Urinary bladder (tissue), 4 donors: ENCODE data around the gene ANKK1. TPM values are rescaled to one million over a fixed set of nuclear protein-coding genes. Genes with fewer than 3 reads are reported as not detected.

Experiments used
- DNase-seq: peaks from one replicate; pipeline ENCODE4 v3.0.0-alpha.2; 2015; ENCODE audit errors: extremely low spot score
- H3K27ac ChIP-seq: one replicate; pipeline ENCODE4 v1.5.1; 2013; ENCODE audit warnings: low read depth, mild to moderate bottlenecking, moderate library complexity
- H3K36me3 ChIP-seq: one replicate; pipeline ENCODE4 v1.6.1; 2013; ENCODE audit warnings: mild to moderate bottlenecking, moderate library complexity; ENCODE audit not compliant: insufficient read depth
- H3K4me1 ChIP-seq: one replicate; pipeline ENCODE4 v1.6.1; 2013; ENCODE audit warnings: mild to moderate bottlenecking, moderate library complexity; ENCODE audit not compliant: insufficient read depth
- H3K4me3 ChIP-seq: one replicate; pipeline ENCODE4 v1.5.1; 2013; ENCODE audit warnings: low read depth, low read length
- WGBS: extraction: QIAGEN DNeasy Blood & Tissue Kit; methylation state at CpG from one replicate; pipeline ENCODE4 v1.1.7; 2013; 5-methylcytosine and 5-hydroxymethylcytosine counted together
- polyA plus RNA-seq: library from polyadenylated mRNA; stranded (reverse); fragments of 200-250 nt; gene quantifications from one replicate; pipeline ENCODE4 v1.2.3, GENCODE V29; 2013
- total RNA-seq: library from RNA; depleted of rRNA; stranded (reverse); fragments of >200 nt; gene quantifications from one replicate; pipeline ENCODE4 v1.2.3, GENCODE V29; 2014
- donor health status: healthy with polysubstance abuse.
- donor health status: healthy.

Gene ANKK1
- total and polyA plus RNA-seq, 2 donors: 0.16 to 0.32 TPM

GRCh38 chr11:113407163-113407562 is 19.6 kb downstream of the ANKK1 start:
- no peak for DNase-seq
- WGBS: 86% methylated on average over 3 of the region's 3 CpGs
- H3K27ac ChIP-seq: no peak overlapping the region
- no peak overlapping the region for H3K4me3 ChIP-seq
- H3K36me3 ChIP-seq: no peaks in the 10 kb centered on the region
- no peaks in the 10 kb centered on the region for H3K4me1 ChIP-seq

GRCh38 chr11:113408206-113408605 is 20.6 kb downstream of the ANKK1 start:
- Histone ChIP-seq H3K4me3 (no peak overlapping the region), H3K36me3 (no peaks in the 10 kb centered on the region), H3K4me1 (no peaks in the 10 kb centered on the region), H3K27ac (no peak overlapping the region)
- DNase-seq: no peak
- WGBS: 57% methylated on average over 9 of the region's 9 CpGs

DNA sequence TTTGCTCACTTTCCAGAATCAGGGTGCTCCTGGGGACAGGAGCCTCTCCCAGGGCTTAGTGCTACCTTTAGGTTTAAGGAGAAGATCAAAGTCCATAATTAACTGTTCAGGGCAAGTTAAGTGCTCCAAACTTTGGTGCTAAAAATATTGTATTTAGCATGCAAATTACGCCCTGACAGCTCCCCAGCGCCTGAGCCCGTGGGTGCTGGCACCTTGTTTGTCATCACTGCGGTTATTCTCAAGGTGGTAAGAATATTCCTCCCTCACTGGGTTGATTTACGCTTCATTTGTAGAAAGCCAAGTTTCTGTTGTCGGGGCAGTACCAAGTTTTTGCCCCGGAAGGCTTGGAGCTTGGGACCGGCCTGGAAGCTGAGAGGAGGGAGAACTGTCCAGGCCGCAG is 21.3 kb downstream of the ANKK1 start:
- WGBS: 91% methylated on average over 9 of the region's 9 CpGs
- DNase-seq: no peak
- no peak overlapping the region for H3K4me3 ChIP-seq
- no peak overlapping the region for H3K27ac ChIP-seq
- no peaks in the 10 kb centered on the region for H3K36me3 ChIP-seq
- no peaks in the 10 kb centered on the region for H3K4me1 ChIP-seq

DNA sequence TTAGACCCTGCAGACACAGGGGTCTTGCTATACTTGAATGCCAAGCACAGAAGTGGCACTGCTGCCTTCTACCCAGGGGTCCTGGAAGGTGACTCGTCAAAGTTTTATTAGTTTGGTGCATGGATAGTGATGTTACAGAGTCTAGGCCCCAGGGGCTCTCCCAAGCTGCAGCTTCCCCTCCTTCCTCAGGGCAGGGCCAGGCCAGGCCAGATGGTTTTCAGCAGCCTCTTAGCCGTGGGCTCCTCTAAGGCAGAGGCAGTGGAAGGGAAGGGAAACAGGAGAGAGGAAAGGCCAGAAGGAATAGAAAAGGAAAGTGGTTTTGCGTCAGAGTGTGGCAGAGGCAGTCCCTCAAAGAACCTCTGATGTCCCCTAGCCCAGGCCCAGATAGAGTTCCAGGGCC is 21.9 kb downstream of the ANKK1 start:
- Histone ChIP-seq H3K4me1 (no peaks in the 10 kb centered on the region), H3K36me3 (no peaks in the 10 kb centered on the region), H3K4me3 (no peak overlapping the region), H3K27ac (no peak overlapping the region)
- DNase-seq: no peak
- 71% methylated on average over 3 of the region's 3 CpGs for WGBS

DNA sequence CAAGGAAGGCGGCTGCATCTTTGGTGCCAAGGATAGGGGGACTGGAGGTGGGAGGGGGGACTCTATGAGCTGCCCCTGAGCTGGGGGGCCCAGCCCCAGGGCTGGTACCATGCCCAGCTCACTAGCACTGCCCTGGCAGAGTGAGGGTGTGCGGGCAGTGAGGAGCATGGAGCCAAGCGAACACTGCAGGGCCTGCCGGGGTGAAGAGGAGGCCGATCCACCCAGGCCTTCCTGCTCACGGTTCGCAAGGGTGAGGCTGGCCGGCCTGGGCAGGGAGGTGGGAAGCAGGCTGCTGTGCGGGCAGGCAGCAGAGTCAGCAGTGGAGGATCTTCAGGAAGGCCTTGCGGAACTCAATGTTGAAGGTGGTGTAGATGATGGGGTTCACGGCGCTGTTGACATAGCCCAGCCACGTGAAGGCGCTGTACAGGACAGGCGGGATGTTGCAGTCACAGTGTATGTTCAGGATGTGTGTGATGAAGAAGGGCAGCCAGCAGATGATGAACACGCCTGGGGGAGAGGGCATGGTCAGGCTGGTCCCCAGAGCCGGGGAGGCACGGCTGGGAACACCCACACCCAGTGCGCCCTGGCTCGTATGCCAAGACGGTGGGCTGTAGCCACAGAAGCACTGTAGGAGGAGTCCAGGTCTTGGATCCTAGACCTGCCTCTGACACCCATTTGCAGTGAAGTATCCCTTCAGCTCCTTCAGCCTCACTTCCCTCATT is 23.0 kb downstream of the ANKK1 start:
- no peak for DNase-seq
- Histone ChIP-seq H3K36me3 (no peaks in the 10 kb centered on the region), H3K27ac (no peak overlapping the region), H3K4me3 (no peak overlapping the region), H3K4me1 (no peaks in the 10 kb centered on the region)
- WGBS: 95% methylated on average over 21 of the region's 21 CpGs

- Histone ChIP-seq H3K4me1 (no peaks in the 10 kb centered on the region), H3K36me3 (no peaks in the 10 kb centered on the region), H3K27ac (no peak overlapping the region), H3K4me3 (no peak overlapping the region)
- no peak for DNase-seq
- WGBS: 81% methylated on average over 3 of the region's 3 CpGs
These were observed 24.0 kb downstream of the ANKK1 start for GRCh38 chr11:113411536-113411935.

- Histone ChIP-seq H3K36me3 (no peaks in the 10 kb centered on the region), H3K4me3 (no peak overlapping the region), H3K27ac (no peak overlapping the region), H3K4me1 (no peaks in the 10 kb centered on the region)
- DNase-seq: no peak
- 90% methylated on average over 9 of the region's 9 CpGs for WGBS
These were observed 25.1 kb downstream of the ANKK1 start for GRCh38 chr11:113412675-113413074.

- no peaks in the 10 kb centered on the region for H3K36me3 ChIP-seq
- WGBS: 95% methylated on average over 16 of the region's 16 CpGs
- DNase-seq: no peak
- no peak overlapping the region for H3K27ac ChIP-seq
- no peak overlapping the region for H3K4me3 ChIP-seq
- no peaks in the 10 kb centered on the region for H3K4me1 ChIP-seq
These were observed 27.8 kb downstream of the ANKK1 start for GRCh38 chr11:113415343-113415742.

DNA sequence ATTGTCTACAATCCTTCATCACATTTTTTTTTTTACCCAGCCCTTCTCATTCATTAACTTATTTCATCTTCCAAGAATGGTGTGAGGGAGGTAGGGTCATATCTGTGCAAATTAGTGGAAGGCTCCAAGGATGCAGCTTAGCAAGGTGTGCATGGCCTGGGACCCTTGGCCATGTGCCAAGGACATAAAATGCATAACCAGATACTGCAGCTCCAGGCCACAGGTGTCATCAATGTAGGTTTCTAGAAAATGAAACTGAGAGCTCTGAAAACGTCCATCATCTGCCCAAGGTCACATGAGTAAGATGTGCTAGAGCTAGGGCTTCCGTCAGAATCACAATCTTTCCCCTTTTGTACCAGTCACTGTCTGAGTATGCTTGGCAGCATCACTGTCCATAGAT is 29.8 kb downstream of the ANKK1 start:
- Histone ChIP-seq H3K27ac (no peak overlapping the region), H3K36me3 (no peaks in the 10 kb centered on the region), H3K4me3 (no peak overlapping the region), H3K4me1 (no peaks in the 10 kb centered on the region)
- DNase-seq: no peak
- 60% methylated on average over 2 of the region's 2 CpGs for WGBS

DNA sequence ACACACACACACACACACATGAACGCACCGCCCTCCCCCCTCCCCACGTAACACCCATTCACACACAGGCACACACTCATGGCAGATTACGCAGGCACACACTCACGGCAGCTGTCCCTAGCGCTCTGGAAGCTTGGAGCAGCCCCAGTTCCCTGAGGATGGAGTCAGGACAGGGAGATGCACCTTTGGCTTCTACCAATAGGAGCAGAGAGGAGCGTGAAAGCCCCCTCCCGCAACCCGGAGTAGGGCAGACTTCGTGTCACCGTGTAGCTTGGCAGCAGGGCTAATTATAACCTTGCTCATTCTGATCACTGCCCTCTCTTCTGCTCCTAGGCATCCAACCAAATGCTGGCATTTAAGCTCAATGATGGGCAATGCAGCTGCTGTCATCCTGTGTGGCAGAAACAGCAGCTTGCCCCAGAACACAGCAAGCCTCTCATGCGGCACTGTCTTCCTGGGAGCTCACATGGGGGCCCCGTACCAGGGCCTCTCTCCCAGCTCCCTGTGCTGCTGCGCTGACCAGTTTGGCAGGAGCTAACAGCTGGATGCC is 31.9 kb downstream of the ANKK1 start:
- DNase-seq: no peak
- Histone ChIP-seq H3K36me3 (no peaks in the 10 kb centered on the region), H3K4me3 (no peak overlapping the region), H3K27ac (no peak overlapping the region), H3K4me1 (no peaks in the 10 kb centered on the region)
- 71% methylated on average over 14 of the region's 14 CpGs for WGBS

DNA sequence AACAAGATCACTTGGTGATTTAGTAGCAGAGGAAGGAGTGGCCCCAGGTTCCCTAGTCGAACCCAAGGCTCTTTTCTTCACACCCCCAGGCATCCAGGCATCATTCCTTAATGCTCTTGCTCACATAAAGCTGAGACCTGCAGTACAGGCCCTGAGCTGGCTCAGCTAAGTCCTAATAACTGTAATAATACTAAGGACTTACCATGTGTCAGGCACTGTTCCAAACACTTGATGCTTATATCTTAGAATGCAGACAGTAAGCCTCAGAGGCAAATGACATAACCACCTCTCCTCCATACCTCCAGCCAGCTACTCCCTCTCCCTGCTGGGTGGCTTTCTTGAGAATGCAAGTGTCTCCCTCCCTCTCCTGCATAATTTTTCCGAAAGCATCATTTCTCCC is 33.2 kb downstream of the ANKK1 start:
- DNase-seq: no peak
- no peaks in the 10 kb centered on the region for H3K36me3 ChIP-seq
- H3K4me1 ChIP-seq: no peaks in the 10 kb centered on the region
- H3K27ac ChIP-seq: no peak overlapping the region
- H3K4me3 ChIP-seq: no peak overlapping the region
- 44% methylated on average over 2 of the region's 2 CpGs for WGBS

- Histone ChIP-seq H3K36me3 (no peaks in the 10 kb centered on the region), H3K4me3 (no peak overlapping the region), H3K4me1 (no peaks in the 10 kb centered on the region), H3K27ac (no peak overlapping the region)
- WGBS: 92% methylated on average over 6 of the region's 6 CpGs
- no peak for DNase-seq
These were observed 39.1 kb downstream of the ANKK1 start for GRCh38 chr11:113426686-113427085.

- H3K27ac ChIP-seq: no peak overlapping the region
These were observed 44.2 kb downstream of the ANKK1 start for GRCh38 chr11:113431746-113432145.

GRCh38 chr11:113435190-113435968 is 47.8 kb downstream of the ANKK1 start:
- H3K4me1 ChIP-seq: no peaks in the 10 kb centered on the region
- no peaks in the 10 kb centered on the region for H3K36me3 ChIP-seq
- WGBS: 80% methylated on average over 8 of the region's 8 CpGs
- no peak overlapping the region for H3K27ac ChIP-seq
- H3K4me3 ChIP-seq: no peak overlapping the region
- no peak for DNase-seq

More at GRCh38 chr11:113431746-113432145, 44.2 kb downstream of the ANKK1 start:
- Histone ChIP-seq H3K36me3 (no peaks in the 10 kb centered on the region), H3K4me1 (no peaks in the 10 kb centered on the region), H3K4me3 (no peak overlapping the region)
- no peak for DNase-seq
- WGBS: 73% methylated on average over 4 of the region's 4 CpGs
